ENCODE measurements around the gene GARIN5B. TPM values are rescaled to one million over a fixed set of nuclear protein-coding genes. Genes with fewer than 3 reads are reported as not detected.

GARIN5B gene
- total RNA-seq, 1 donor from 2014 or later, result not detected

DNA sequence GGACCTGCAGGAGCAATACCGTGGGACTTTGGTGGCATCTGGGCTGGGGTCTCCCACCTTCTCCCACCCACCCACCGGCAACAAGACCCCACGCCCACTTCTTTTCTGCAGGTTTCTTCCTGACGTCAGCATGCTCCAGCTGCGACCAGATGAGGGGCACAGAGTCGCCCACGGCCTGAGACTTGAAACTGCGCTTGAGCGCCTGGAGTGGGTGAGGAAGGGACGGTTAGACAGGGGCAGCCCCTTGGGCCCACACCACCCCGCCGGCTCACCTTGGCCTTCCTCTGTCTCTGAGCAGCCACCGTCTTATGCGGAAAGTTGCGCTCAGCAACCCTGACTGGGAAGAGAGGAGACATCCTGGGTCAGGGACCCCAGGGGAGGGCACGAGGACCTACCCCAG, 2.2 kb downstream of the GARIN5B start:
- Mint-ChIP-seq H3K9me3 (no peaks in the 10 kb centered on the region), H3K27ac (no peak overlapping the region), H3K4me3 (no peak overlapping the region), H3K4me1 (no peaks in the 10 kb centered on the region), H3K36me3 (ENCODE audit: low read depth) (no peaks in the 10 kb centered on the region), H3K27me3 (peaks cover 11% of the 10 kb centered on the region)
- ATAC-seq (ENCODE audit: low read depth), result no peak
- ChIA-PET CTCF (no interaction called here), POLR2A (interaction anchor here (0.8 kb wide), 1 partner anchor 13 kb away, joined by 5 read pairs; no protein-coding TSS in a partner anchor)
- TF ChIP-seq, protein P1, sequence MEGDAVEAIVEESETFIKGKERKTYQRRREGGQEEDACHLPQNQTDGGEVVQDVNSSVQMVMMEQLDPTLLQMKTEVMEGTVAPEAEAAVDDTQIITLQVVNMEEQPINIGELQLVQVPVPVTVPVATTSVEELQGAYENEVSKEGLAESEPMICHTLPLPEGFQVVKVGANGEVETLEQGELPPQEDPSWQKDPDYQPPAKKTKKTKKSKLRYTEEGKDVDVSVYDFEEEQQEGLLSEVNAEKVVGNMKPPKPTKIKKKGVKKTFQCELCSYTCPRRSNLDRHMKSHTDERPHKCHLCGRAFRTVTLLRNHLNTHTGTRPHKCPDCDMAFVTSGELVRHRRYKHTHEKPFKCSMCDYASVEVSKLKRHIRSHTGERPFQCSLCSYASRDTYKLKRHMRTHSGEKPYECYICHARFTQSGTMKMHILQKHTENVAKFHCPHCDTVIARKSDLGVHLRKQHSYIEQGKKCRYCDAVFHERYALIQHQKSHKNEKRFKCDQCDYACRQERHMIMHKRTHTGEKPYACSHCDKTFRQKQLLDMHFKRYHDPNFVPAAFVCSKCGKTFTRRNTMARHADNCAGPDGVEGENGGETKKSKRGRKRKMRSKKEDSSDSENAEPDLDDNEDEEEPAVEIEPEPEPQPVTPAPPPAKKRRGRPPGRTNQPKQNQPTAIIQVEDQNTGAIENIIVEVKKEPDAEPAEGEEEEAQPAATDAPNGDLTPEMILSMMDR (IDR thresholded peaks at IDR 0.05), result no peak
- intact Hi-C loops (cut with micrococcal nuclease), result no loop called here
- DNase-seq, result no peak

- no peak for ATAC-seq (ENCODE audit: low read depth)
- Mint-ChIP-seq H3K9me3 (no peaks in the 10 kb centered on the region), H3K27me3 (peaks cover 15% of the 10 kb centered on the region), H3K27ac (no peak overlapping the region), H3K4me1 (peaks cover 2% of the 10 kb centered on the region), H3K36me3 (ENCODE audit: low read depth) (no peaks in the 10 kb centered on the region), H3K4me3 (no peak overlapping the region)
- intact Hi-C loops (cut with micrococcal nuclease), result no loop called here
- ChIA-PET CTCF (no interaction called here), POLR2A (interaction anchor here (0.5 to 1.0 kb wide), 3 partner anchors 25 to 227 kb away, joined by 3 to 7 read pairs (median 4); partner anchors contain the start of gene TMEM238)
- no peak for DNase-seq
- TF ChIP-seq, protein P1 (IDR thresholded peaks at IDR 0.05), result no peak
Observed at GRCh38 chr19:55358943-55359908, 3.8 kb downstream of the GARIN5B start.

DNA sequence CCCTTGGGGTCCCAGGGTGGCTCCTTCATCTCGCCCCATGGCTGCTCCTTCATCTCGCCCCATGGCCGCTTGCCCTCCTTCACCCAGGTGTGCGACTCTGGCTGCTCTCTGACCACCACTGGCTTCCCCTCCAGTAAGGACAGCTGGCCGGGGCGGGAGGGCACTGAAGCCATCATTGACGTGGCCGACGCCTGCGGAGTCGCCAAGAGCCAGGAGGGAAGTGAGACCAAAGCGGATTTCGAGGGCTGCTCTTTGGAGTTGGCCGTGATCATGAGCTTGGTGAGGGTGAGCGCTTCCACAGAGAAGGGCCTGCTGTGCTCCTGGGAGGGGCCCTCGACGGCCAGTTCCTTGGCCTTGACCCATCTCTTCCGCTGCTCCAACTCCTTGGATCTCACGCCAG, 4.6 kb downstream of the GARIN5B start:
- Mint-ChIP-seq H3K9me3 (no peaks in the 10 kb centered on the region), H3K36me3 (ENCODE audit: low read depth) (no peaks in the 10 kb centered on the region), H3K4me1 (peaks cover 7% of the 10 kb centered on the region), H3K27ac (no peak overlapping the region), H3K27me3 (peaks cover 18% of the 10 kb centered on the region), H3K4me3 (no peak overlapping the region)
- intact Hi-C loops (cut with micrococcal nuclease), result no loop called here
- CTCF ChIA-PET, result no interaction called here
- TF ChIP-seq, protein P1 (IDR thresholded peaks at IDR 0.05), result no peak
- DNase-seq (no peak), ATAC-seq (ENCODE audit: low read depth) (no peak)
- POLR2A ChIA-PET, result interaction anchor here (1.0 kb wide), 1 partner anchor 26 kb away, joined by 4 read pairs; the partner anchor contains the start of gene TMEM238

DNA sequence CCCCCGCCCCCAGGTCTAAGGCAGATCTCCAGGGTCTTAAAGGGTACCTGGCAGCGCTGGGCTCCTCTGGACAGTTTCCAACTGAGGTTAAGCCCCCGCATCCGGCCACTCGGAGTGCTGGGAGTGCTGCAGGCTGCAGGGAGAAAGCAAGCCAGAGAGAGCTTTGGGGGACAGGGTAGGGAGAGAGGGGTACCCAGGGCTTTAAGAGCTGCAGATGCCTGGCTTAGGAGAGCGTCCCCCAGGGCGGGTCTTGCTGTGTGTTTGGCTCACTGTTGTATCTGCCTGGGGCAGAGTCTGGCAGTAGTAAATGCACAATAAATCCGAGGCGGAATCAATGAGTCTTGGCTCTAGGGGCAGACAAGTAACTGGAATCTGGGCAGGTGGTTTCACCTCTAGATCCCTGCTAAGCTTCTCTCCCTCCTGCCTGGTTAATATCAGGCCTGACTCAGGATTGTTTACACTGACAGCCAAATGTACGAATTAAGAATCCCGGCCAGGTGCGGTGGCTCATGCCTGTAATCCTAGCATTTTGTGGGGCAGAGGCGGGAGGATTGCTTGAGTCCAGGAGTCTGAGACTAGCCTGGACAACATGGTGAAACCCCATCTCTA, 7.7 kb downstream of the GARIN5B start:
- TF ChIP-seq, protein P1 (IDR thresholded peaks at IDR 0.05), result no peak
- intact Hi-C loops (cut with micrococcal nuclease), result no loop called here
- ChIA-PET POLR2A (no interaction called here), CTCF (no interaction called here)
- DNase-seq (no peak), ATAC-seq (ENCODE audit: low read depth) (no peak)
- peaks cover 18% of the 10 kb centered on the region for H3K4me1 Mint-ChIP-seq
- H3K9me3 Mint-ChIP-seq, result no peaks in the 10 kb centered on the region
- no peak overlapping the region for H3K4me3 Mint-ChIP-seq
- no peak overlapping the region for H3K27ac Mint-ChIP-seq
- H3K36me3 Mint-ChIP-seq (ENCODE audit: low read depth), result no peaks in the 10 kb centered on the region
- peaks cover 47% of the 10 kb centered on the region for H3K27me3 Mint-ChIP-seq

GRCh38 chr19:55354698-55355212, 8.3 kb downstream of the GARIN5B start, which contains the start of gene COX6B2:
COX6B2 (minus strand) TSS chr19:55354719; CDS start chr19:55354521, 198 bp downstream.
- ATAC-seq (ENCODE audit: low read depth) (no peak), DNase-seq (no peak)
- POLR2A ChIA-PET, result no interaction called here
- TF ChIP-seq, protein P1 (IDR thresholded peaks at IDR 0.05), result no peak
- Mint-ChIP-seq H3K4me1 (peaks cover 18% of the 10 kb centered on the region), H3K36me3 (ENCODE audit: low read depth) (no peaks in the 10 kb centered on the region), H3K27me3 (peaks cover 50% of the 10 kb centered on the region), H3K4me3 (peak within 1 kb of the TSS; percentile 79), H3K27ac (no peak within 1 kb of the TSS), H3K9me3 (no peaks in the 10 kb centered on the region)
- CTCF ChIA-PET, result no interaction called here
- intact Hi-C loops (cut with micrococcal nuclease), result loop anchor here (1.0 kb wide), 1 partner anchor 15 kb away; the partner anchor contains the start of gene KMT5C

Measured in activated B cell treated with CpG ODN at 0.5 μM for 24 hours (primary cell).